Stimulated activated naive CD4-positive, alpha-beta T cell (primary cell): ENCODE measurements around the gene KCTD1.

Source experiments
- DNase-seq, 6 experiments: peaks; one replicate each; lab custom pipeline; 2025; lab: John Stamatoyannopoulos, UW

Gene KCTD1

DNA sequence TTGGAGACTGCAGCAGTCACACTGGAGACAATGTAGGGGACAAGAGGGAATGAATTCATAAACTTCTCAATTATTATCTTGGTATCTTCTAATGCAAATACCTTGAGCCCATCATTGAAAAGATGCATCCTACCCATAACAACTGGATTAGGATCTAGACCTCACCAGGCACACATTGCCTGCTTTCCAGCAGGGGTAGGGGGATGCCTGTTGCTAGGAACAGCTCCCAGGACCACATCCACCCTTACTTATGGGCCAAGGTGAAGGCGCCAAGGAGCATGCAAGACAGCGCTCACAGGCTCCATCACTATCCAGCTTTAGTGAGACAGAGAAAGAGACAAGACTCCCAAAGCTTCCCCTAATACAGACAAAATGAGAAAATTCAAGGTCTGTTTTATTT, 24.4 kb downstream of the KCTD1 start:
- no peak for DNase-seq

DNA sequence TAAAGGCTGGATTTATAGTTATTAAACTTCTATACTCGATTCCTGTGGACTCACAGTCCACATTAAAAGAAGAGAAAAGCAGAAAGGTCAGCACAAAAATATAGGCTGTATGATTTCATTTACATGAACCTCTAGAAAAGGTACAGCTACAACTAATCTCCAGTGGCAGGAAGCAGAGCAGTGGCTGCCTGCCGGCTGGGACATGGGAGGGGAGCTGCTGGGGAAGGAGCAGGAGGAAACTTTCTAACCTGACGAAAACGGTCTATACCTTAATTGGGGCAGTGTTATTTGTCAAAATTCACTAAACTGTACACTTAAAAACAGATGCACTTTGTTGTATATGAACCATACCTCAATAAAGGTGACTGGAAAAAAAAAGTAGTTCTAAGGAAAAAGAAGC, 26.7 kb downstream of the KCTD1 start:
- DNase-seq, result no peak

DNA sequence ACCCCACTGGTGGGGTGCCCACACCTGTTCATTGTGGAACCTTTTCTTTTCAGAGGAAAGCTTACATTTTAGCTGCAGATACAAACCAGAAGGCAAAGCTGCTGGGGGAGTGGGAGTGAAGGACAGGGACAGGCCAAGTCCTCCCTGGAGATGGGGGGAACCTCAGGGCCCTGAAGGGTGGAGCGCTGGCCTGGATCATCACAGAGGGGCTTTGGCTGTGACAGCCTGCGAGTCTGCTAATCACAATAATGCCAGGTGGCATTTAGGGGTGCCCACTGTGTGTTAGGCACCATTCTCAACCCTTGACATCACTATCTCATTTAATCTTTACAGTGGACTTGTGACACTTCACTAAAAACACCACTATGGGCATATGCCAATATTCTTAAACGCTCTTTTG, 27.4 kb downstream of the KCTD1 start:
- DNase-seq, result no peak

DNA sequence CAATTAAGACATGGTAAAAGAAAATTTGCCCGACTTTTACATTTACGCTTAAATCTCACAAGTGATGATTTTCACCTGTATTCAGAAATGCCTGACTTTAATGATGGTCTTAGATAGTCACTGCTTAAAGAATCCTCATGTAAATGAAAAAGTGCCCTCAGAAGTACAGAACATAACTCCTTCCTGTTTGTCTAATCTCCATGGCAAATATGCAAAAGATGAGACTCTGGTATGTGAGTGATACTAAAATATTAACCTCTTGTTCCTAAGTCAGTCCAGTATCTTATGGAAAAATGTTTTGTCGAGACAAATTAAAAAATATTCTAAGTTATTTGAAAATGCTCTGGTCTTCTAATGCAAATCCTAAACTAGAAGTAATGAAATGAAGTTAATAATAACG, 29.2 kb downstream of the KCTD1 start:
- DNase-seq, result no peak

DNA sequence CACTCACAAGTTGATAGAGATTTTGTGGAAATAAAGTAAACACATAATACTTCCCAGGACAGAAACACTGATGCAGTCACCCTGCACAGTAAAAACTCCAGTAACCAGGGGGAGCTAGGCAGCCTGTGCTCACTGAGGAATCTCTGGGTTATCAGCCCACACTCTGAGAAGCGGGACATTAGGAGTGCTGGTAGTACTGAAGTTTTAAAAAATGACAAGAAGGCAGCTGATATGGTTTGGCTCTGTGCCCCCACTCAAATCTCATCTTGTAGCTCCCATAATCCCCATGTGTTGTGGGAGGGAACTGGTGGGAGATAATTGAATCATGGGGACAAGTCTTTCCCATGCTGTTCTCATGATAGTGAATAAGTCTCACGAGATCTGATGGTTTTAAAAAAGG, 31.4 kb downstream of the KCTD1 start:
- DNase-seq, result no peak

DNA sequence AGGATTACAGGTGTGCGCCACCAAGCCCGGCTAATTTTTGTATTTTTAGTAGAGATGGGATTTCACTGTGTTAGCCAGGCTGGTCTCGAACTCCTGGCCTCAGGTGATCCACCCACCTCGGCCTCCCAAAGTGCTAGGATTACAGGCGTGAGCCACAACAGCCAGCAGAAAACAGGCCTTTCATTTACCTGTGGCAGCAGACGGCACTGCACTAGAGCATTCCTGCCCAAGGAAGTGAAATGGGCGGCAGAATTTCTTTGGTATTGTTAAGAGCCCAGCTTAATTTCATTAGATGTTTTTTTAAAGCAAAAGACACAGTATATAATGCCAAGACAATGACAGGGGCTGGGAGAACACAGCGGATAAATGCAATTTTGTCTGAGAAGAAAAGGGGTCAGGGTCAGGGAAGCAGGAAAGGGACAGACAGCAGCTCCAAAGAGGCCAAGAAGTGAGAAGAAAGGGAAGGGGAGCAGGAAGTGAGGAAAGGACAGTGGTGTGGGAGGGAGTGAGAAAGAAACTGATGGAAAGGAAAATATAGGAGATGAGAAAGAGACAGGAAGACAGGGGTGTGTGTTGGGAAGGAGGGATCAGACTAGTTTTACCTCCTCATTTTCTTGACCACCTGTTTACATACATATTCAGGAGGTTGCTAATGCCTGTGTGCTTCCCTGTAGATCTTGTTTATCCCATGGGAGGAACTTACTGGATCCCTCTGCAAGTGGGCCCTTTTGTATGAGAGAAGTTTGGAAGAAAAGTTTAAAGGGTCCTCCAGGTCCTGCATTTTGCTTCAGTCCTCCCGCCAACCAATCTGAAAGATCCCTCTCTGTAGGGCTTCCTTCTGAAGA, 32.5 kb downstream of the KCTD1 start:
- DNase-seq, result no peak

DNA sequence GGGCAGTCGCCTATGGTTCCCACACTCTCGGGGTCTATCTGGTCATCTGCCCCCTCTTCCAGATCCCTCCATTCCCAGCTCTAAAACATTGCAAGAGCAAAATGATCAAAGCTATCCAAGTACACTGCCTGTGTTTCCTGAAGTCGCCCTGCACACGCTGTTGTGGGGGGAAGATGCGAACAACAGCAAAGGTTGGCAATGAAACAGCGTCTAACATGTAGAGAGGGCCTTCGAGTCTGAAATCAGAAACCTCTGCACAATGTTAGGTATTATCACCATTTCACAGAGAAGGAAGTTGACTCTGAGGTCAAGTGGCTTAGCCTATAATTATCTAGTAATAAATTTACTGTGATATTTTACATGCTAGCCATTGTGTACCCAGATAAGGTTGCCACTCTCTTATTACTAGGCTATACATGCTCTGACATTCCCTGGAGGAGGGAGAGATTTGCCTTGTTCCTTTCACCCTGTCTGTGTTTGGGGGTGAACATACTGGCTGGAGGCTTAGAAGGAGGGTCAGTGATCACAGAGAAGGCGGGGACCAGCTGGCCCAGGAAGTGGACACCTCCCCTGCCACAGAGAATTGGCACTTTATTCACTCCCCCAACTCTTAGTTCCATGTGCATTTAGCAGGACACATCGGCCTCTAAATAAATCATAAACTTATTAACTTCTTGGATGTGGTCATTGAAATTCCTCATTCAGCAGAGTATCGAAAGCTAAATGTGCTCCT, 36.8 kb downstream of the KCTD1 start:
- DNase-seq, result no peak

DNA sequence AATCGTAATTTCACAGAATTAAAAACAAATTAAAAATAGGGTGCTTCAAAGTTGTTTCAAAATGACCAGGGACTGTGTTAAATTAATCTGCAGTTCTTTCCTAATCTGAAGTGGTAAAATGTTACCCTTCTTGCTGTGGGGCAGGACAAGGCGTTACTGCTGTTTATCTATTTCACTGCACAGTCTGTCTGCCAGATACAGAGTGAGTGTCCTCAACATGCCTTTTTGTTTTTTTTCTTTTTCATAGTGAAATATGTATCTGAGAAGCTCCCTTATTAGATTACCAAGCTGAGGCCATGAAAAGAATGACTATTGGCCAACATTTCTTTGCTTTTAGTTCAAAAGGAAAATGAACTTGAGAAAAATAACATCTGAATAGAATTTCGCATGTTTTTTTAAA, 38.0 kb downstream of the KCTD1 start:
- DNase-seq, result no peak

DNA sequence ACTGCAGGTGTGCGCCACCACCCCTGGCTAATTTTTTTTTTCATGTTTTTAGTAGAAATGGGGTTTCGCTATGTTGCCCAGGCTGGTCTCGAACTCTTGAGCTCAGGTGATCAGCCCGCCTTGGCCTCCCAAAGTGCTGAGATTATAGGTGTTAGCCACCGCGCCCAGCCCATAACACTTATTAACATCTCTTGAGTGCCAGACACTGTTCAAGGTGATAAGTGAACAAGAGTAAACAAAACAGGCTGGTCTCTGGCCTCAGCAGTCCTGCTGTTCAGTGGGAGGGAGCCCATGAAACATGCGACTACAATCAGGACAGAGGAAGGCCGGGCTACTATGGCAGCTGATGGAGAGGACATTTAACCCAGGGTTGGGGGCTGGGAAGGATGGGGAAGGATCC, 42.3 kb downstream of the KCTD1 start:
- DNase-seq, result no peak

DNA sequence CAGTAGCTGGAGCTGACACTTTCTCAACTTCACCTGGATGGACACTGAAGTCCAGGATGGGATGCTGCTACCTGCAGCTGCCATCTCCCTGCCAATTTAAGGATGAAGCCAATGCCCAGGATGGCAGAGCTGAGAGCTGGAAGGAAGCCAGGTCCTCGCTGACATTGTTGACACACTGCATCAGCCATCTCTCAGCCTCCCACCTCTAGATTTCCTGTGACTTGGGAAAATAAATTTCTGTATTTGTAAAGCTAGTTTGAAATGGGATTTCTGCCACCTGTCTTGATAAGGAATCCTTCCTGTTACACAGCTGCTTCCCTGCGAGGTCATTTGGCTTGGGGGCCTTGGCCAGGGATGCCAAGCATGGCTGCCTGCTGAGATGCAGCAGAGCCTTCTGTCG, 43.5 kb downstream of the KCTD1 start:
- no peak for DNase-seq

DNA sequence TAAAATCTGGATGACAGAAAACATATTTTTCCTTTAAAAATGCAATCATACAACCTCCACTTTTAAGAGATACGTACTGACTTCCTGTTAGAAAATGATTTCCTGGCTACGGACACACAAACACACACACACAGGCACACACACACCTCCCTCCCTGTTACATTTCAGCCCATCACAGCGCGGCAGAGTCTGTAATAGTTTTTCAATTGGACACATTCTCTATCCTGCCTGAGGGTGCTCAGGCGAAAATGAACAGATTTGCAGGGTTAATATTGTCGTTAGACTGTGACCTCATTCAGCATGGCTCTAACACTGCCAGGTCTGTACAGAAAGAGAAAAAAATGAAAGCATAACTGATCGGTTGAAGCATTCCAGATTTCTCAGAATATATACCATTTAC, 45.0 kb downstream of the KCTD1 start:
- DNase-seq, result no peak

DNA sequence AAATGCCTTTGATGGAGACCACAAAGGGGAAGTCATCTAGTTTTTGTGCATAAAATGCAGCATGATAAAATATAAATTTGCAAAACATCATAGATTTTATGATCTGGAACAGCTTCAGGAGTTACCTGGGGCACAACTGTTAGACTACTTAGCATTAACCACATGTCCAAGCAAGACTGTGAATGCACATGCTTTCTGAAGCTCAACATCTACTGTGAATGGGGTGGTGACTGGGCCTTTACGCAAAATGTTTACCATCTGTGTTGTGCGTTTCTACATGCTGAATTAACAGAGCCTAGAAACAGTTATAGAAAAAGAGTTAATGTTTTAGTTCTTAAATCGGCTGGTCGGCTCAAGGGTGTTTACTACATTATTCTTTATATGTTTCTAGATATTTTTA, 45.5 kb downstream of the KCTD1 start:
- no peak for DNase-seq

DNA sequence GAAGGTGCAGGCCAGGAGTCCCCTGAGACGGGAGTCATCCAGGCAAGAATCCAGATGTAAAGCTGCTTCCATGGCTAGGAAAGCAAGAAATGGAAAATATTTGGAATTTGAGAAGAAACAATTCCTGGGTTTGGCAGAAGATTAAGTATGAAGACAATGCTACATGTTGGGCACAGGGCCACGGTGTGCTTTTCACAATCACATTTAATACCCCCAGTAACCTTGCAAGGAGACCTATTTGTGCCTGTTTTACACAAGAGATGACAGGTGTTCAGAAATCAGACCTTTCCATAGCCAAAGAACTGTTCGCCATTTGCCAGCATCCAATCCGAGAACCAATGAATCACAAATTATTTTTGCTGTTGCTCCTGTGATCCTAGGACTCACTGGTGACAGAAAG, 50.5 kb downstream of the KCTD1 start:
- no peak for DNase-seq

DNA sequence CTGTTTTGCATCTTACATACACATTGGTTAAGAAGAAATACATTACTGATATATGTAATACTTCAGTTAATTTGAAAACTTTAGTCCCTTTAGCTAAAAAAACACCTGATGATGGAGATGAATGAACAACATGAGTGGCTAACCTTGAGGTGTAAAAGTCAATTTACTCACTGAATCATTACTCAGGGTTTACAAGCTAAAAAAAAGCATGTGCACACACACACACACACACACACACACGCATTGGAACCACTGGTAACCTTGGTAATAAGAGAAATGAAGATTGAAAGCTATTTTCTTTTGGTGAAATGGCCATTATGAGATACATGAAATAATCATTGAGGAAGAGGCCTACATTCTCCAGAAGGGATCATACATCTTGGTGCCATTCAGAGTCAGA, 51.8 kb downstream of the KCTD1 start:
- no peak for DNase-seq

DNA sequence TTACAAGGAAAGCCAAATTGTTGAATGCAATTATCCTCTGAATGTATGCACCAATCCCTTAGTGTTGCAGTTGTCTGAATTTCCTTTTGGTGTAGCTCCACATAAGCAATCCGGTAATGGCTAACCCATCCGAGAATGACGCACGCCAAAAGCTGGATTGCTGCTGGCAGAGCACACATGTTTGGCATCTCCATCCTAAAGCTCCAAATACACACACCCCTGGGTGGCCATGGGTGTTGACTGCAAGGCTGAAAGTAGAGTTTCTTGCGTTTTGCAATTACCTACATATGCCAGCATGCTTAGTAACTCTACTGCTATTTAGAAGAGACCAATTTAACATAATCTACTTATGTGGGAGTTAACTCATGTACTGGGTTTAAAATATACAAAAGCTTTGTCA, 53.1 kb downstream of the KCTD1 start:
- DNase-seq, result no peak

DNA sequence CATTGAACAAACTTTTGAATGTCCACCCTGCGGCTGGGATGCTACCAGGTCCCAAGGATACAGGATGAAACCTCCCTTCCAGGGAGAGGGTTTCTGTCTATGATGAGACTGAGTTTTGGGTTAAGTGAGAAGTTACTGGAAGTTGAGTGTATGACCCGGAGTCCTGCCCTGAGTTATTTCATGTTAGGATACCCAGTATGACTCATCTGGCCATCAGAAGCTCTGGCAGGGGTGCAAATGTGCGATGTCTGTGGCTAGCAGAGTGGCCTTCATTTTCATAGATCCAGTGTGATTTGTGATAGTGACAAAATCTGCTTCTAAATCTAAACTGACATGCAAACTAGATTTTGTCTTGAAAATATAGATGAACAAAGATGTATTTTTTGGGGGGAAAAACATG, 55.3 kb downstream of the KCTD1 start:
- no peak for DNase-seq

DNA sequence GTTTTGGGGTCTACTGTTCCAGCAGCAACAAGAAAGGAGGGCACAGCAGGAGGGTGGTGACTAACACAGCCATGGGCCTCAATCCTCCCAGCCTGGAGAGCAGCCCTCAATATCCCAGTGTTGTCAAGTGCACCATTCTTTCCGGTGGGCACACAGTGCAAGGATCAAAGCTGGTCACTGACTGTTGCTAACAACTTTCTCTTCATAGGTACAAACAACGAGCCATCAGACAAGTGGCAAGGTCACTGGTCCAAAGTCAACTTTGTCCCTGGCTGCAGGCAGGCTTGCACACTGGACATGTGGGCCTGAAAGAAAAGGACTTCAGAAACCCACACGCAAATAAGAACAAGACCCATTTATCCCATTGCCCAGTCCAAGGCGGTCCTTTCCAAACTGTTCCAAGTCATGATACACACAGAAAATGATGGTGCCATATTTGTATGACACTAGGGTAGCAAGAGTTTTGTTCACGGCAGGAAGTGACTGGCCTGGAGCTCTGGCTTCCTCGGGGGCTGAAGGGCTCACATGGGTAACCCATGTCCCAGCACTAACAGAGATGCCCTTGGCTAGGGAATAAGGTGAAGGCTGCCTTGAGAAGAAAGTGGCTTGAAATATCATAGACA, 57.0 kb downstream of the KCTD1 start:
- DNase-seq, result no peak

DNA sequence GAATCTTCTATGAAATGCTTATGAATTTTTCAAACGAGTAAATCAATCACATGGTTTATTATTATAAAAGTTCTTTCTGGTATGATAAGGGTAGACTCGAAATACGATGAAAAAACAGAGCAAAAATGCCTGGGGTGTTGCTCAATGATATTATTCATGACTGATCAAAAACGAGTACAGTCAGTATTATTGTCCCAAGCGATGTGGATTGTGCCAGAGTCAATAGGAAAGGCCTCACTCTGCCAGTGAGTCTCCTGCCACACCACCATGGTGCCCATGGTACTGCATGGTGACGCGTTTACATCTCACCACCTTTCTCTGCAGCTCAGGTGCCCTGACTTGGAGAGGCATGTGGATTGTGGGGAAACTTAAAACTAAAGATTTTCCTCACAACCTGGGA, 58.5 kb downstream of the KCTD1 start:
- DNase-seq, result no peak

DNA sequence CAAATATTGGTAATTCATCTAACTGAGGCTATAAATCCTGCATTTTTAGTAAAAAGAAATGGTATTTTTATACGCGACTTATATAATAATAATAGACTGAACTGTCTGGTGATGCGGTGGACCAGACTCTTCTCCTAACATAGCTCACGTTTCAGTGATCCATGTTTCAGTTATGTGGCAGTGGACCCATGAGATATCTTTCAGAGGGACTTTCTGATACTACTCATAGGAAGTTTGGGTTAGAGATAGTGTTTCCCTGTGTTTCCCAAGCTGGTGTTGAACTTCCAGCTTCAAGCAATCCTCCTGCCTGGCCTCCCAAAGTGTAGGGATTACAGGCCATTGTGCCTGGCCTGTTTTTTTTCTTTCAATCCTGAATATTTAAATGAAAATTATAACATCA, 59.2 kb downstream of the KCTD1 start:
- DNase-seq, result no peak

DNA sequence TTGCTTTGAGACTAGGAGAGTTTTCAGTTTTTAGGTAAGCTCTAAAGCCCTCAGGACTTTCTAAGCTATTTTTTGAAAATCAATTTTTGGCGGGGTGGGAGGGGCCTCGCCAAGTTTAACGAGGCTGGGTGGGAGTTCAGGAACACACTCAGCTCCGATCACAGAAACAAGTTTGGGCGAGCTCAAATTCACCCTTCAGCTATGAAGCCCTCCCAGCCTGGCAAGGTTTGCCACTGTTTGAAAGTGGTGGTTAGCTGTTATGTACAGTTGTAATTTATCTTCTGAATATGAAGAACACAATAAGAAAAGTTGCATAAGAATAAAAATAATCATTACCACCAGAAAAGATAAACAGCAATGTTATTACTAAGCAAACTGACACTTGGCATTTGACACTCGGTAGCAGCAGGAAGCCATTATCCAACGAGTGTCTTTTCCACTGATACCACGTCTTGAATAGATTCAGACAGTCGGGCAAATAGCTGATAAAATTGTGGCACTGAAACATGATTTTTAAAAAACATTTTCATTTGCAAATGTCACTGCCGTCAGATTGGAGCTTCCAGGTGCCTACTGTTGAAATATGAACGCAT, 59.8 kb downstream of the KCTD1 start:
- DNase-seq, result no peak

DNA sequence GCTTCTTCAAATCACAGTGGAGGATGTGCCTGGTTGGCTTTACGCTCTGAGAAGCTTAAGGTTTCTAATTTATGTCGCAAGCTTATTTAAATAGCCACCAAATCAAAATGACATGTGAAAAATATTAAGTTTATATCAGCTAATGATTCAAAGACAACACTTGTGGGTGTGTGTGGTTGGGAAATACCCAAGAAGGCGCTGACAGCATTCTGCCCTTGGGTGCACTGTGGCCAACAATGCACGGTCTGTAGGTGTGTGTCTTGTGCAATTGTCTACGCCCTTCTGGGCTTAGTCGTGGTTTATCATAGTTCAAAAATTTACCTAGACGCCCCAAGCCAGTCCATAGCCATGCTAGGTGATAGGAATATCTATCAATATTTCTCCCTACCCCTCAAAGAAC, 60.9 kb downstream of the KCTD1 start:
- no peak for DNase-seq

DNA sequence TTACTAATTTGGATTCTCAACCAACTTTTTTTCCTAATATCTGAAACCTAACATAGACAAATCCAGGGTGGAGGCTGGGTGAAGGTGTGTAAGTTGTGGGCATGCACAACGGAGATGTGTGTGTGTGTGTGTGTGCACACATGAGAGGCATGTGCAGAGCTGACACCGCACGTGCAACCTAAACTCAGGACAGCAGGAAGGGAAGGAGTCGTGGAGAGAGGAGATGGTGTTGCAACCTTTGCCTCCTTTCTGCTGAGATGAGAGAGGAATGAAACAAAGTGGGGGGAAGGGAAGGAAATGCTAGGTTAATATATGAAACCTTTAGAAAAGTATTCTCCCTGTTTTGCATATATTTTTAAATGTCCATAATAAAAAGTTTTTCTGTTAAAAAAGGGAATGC, 64.7 kb downstream of the KCTD1 start:
- DNase-seq, result no peak

DNA sequence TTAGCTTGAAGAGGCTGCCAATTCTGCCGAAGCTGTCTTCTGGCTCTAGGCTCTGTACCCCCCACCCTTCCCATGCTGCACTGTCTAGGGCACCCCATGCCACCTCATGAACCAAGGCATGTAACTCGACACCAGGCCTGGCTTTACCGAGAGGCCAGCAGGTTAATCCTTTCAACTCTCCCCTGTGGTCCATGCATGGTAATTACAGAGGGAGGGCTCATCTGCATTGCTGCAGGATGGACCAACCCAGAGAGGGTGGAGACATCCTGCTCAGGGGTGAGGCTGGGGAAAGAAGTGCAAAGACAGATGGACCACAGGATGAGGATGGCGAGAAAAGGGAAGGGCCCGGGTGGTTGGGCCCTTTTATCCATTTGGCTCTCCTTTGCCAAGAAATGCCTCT, 65.8 kb downstream of the KCTD1 start:
- DNase-seq, result no peak
